Measurements from ENCODE around the gene TACR2.

TACR2 gene

GRCh38 chr10:69435966-69436520 lies 19.3 kb upstream of the TACR2 start:
- no peak overlapping the region for H3K4me3 ChIP-seq (ENCODE audit: insufficient read depth, low read depth, low read length)
- H3K27me3 ChIP-seq (ENCODE audit: control insufficient read depth, insufficient read depth, low read length, poor library complexity, severe bottlenecking), result no peaks in the 10 kb centered on the region
- no peaks in the 10 kb centered on the region for H3K36me3 ChIP-seq (ENCODE audit: control insufficient read depth, insufficient read depth, low read length)
- 93 to 94% methylated on average over 14 of the region's 14 CpGs for WGBS, 2 experiments
- no peak overlapping the region for H3K27ac ChIP-seq (ENCODE audit: insufficient read depth, low read depth, low read length, poor library complexity, severe bottlenecking)
- no peaks in the 10 kb centered on the region for H3K9me3 ChIP-seq (ENCODE audit: control insufficient read depth, low read length)
- H3K4me1 ChIP-seq (ENCODE audit: control insufficient read depth, insufficient read depth, low read length), result no peaks in the 10 kb centered on the region

GRCh38 chr10:69434926-69435325 lies 18.2 kb upstream of the TACR2 start:
- H3K27ac ChIP-seq (ENCODE audit: insufficient read depth, low read depth, low read length, poor library complexity, severe bottlenecking), result no peak overlapping the region
- H3K4me1 ChIP-seq (ENCODE audit: control insufficient read depth, insufficient read depth, low read length), result no peaks in the 10 kb centered on the region
- 94 to 96% methylated on average over 11 of the region's 11 CpGs for WGBS, 2 experiments

GRCh38 chr10:69434169-69434568 lies 17.5 kb upstream of the TACR2 start:
- no peaks in the 10 kb centered on the region for H3K9me3 ChIP-seq (ENCODE audit: control insufficient read depth, low read length)
- no peak overlapping the region for H3K4me3 ChIP-seq (ENCODE audit: insufficient read depth, low read depth, low read length)
- H3K27me3 ChIP-seq (ENCODE audit: control insufficient read depth, insufficient read depth, low read length, poor library complexity, severe bottlenecking), result no peaks in the 10 kb centered on the region
- H3K27ac ChIP-seq (ENCODE audit: insufficient read depth, low read depth, low read length, poor library complexity, severe bottlenecking), result no peak overlapping the region
- no peaks in the 10 kb centered on the region for H3K36me3 ChIP-seq (ENCODE audit: control insufficient read depth, insufficient read depth, low read length)
- no peaks in the 10 kb centered on the region for H3K4me1 ChIP-seq (ENCODE audit: control insufficient read depth, insufficient read depth, low read length)
- WGBS, 2 experiments, result 94 to 96% methylated on average over 1 to 2 of the region's 2 CpGs

More at GRCh38 chr10:69434926-69435325, 18.2 kb upstream of the TACR2 start:
- Histone ChIP-seq H3K27me3 (ENCODE audit: control insufficient read depth, insufficient read depth, low read length, poor library complexity, severe bottlenecking) (no peaks in the 10 kb centered on the region), H3K36me3 (ENCODE audit: control insufficient read depth, insufficient read depth, low read length) (no peaks in the 10 kb centered on the region), H3K4me3 (ENCODE audit: insufficient read depth, low read depth, low read length) (no peak overlapping the region), H3K9me3 (ENCODE audit: control insufficient read depth, low read length) (no peaks in the 10 kb centered on the region)

- 76 to 78% methylated on average over 8 of the region's 8 CpGs for WGBS, 2 experiments
- Histone ChIP-seq H3K4me1 (ENCODE audit: control insufficient read depth, insufficient read depth, low read length) (no peaks in the 10 kb centered on the region), H3K4me3 (ENCODE audit: insufficient read depth, low read depth, low read length) (no peak overlapping the region), H3K36me3 (ENCODE audit: control insufficient read depth, insufficient read depth, low read length) (no peaks in the 10 kb centered on the region), H3K27me3 (ENCODE audit: control insufficient read depth, insufficient read depth, low read length, poor library complexity, severe bottlenecking) (no peaks in the 10 kb centered on the region), H3K9me3 (ENCODE audit: control insufficient read depth, low read length) (no peaks in the 10 kb centered on the region), H3K27ac (ENCODE audit: insufficient read depth, low read depth, low read length, poor library complexity, severe bottlenecking) (no peak overlapping the region)
Observed at GRCh38 chr10:69428165-69428564, 11.4 kb upstream of the TACR2 start.

GRCh38 chr10:69426376-69426727 lies 9.6 kb upstream of the TACR2 start:
- H3K27ac ChIP-seq (ENCODE audit: insufficient read depth, low read depth, low read length, poor library complexity, severe bottlenecking), result no peak overlapping the region
- no peaks in the 10 kb centered on the region for H3K9me3 ChIP-seq (ENCODE audit: control insufficient read depth, low read length)
- H3K27me3 ChIP-seq (ENCODE audit: control insufficient read depth, insufficient read depth, low read length, poor library complexity, severe bottlenecking), result no peaks in the 10 kb centered on the region
- H3K4me3 ChIP-seq (ENCODE audit: insufficient read depth, low read depth, low read length), result no peak overlapping the region
- H3K36me3 ChIP-seq (ENCODE audit: control insufficient read depth, insufficient read depth, low read length), result no peaks in the 10 kb centered on the region
- 94 to 95% methylated on average over 4 of the region's 4 CpGs for WGBS, 2 experiments
- no peaks in the 10 kb centered on the region for H3K4me1 ChIP-seq (ENCODE audit: control insufficient read depth, insufficient read depth, low read length)

GRCh38 chr10:69425511-69426298 lies 9.0 kb upstream of the TACR2 start:
- Histone ChIP-seq H3K4me3 (ENCODE audit: insufficient read depth, low read depth, low read length) (no peak overlapping the region), H3K27ac (ENCODE audit: insufficient read depth, low read depth, low read length, poor library complexity, severe bottlenecking) (no peak overlapping the region), H3K4me1 (ENCODE audit: control insufficient read depth, insufficient read depth, low read length) (no peaks in the 10 kb centered on the region), H3K36me3 (ENCODE audit: control insufficient read depth, insufficient read depth, low read length) (no peaks in the 10 kb centered on the region), H3K27me3 (ENCODE audit: control insufficient read depth, insufficient read depth, low read length, poor library complexity, severe bottlenecking) (no peaks in the 10 kb centered on the region), H3K9me3 (ENCODE audit: control insufficient read depth, low read length) (no peaks in the 10 kb centered on the region)
- 70 to 76% methylated on average over 5 of the region's 5 CpGs for WGBS, 2 experiments

- Histone ChIP-seq H3K9me3 (ENCODE audit: control insufficient read depth, low read length) (no peaks in the 10 kb centered on the region), H3K4me1 (ENCODE audit: control insufficient read depth, insufficient read depth, low read length) (no peaks in the 10 kb centered on the region), H3K27me3 (ENCODE audit: control insufficient read depth, insufficient read depth, low read length, poor library complexity, severe bottlenecking) (no peaks in the 10 kb centered on the region), H3K27ac (ENCODE audit: insufficient read depth, low read depth, low read length, poor library complexity, severe bottlenecking) (no peak overlapping the region), H3K4me3 (ENCODE audit: insufficient read depth, low read depth, low read length) (no peak overlapping the region), H3K36me3 (ENCODE audit: control insufficient read depth, insufficient read depth, low read length) (no peaks in the 10 kb centered on the region)
- 70 to 100% methylated on average over 2 of the region's 2 CpGs for WGBS, 2 experiments
Observed at GRCh38 chr10:69425041-69425440, 8.3 kb upstream of the TACR2 start.

- H3K4me1 ChIP-seq (ENCODE audit: control insufficient read depth, insufficient read depth, low read length), result no peaks in the 10 kb centered on the region
- no peaks in the 10 kb centered on the region for H3K9me3 ChIP-seq (ENCODE audit: control insufficient read depth, low read length)
- H3K36me3 ChIP-seq (ENCODE audit: control insufficient read depth, insufficient read depth, low read length), result no peaks in the 10 kb centered on the region
- no peaks in the 10 kb centered on the region for H3K27me3 ChIP-seq (ENCODE audit: control insufficient read depth, insufficient read depth, low read length, poor library complexity, severe bottlenecking)
- WGBS, 2 experiments, result 92 to 93% methylated on average over 4 of the region's 4 CpGs
- H3K27ac ChIP-seq (ENCODE audit: insufficient read depth, low read depth, low read length, poor library complexity, severe bottlenecking), result no peak overlapping the region
- H3K4me3 ChIP-seq (ENCODE audit: insufficient read depth, low read depth, low read length), result no peak overlapping the region
Observed at GRCh38 chr10:69422676-69423075, 6.0 kb upstream of the TACR2 start.

GRCh38 chr10:69421611-69422308 lies 5.0 kb upstream of the TACR2 start:
- Histone ChIP-seq H3K27ac (ENCODE audit: insufficient read depth, low read depth, low read length, poor library complexity, severe bottlenecking) (no peak overlapping the region), H3K27me3 (ENCODE audit: control insufficient read depth, insufficient read depth, low read length, poor library complexity, severe bottlenecking) (no peaks in the 10 kb centered on the region), H3K9me3 (ENCODE audit: control insufficient read depth, low read length) (no peaks in the 10 kb centered on the region), H3K4me1 (ENCODE audit: control insufficient read depth, insufficient read depth, low read length) (no peaks in the 10 kb centered on the region), H3K36me3 (ENCODE audit: control insufficient read depth, insufficient read depth, low read length) (no peaks in the 10 kb centered on the region), H3K4me3 (ENCODE audit: insufficient read depth, low read depth, low read length) (no peak overlapping the region)
- WGBS, 2 experiments, result 90 to 91% methylated on average over 13 of the region's 13 CpGs

- Histone ChIP-seq H3K4me1 (ENCODE audit: control insufficient read depth, insufficient read depth, low read length) (no peaks in the 10 kb centered on the region), H3K27me3 (ENCODE audit: control insufficient read depth, insufficient read depth, low read length, poor library complexity, severe bottlenecking) (no peaks in the 10 kb centered on the region), H3K9me3 (ENCODE audit: control insufficient read depth, low read length) (no peaks in the 10 kb centered on the region), H3K4me3 (ENCODE audit: insufficient read depth, low read depth, low read length) (no peak overlapping the region), H3K27ac (ENCODE audit: insufficient read depth, low read depth, low read length, poor library complexity, severe bottlenecking) (no peak overlapping the region), H3K36me3 (ENCODE audit: control insufficient read depth, insufficient read depth, low read length) (no peaks in the 10 kb centered on the region)
- 83 to 85% methylated on average over 10 of the region's 11 CpGs for WGBS, 2 experiments
Observed at GRCh38 chr10:69419744-69420126, 3.0 kb upstream of the TACR2 start.

Measured in ectodermal cell (in vitro differentiated cells).